ENCODE data around the gene FBXO48. TPM values are rescaled to one million over a fixed set of nuclear protein-coding genes. Genes with fewer than 3 reads are reported as not detected.

Gene FBXO48
- total RNA-seq, 2 donors from 2014 or later, result 0.41 to 0.56 TPM

- no peak for ATAC-seq (ENCODE audit: insufficient number of reproducible peaks, low FRiP score, low read depth)
Measured at GRCh38 chr2:68466361-68466777, 725 bp downstream of the FBXO48 start.

DNA sequence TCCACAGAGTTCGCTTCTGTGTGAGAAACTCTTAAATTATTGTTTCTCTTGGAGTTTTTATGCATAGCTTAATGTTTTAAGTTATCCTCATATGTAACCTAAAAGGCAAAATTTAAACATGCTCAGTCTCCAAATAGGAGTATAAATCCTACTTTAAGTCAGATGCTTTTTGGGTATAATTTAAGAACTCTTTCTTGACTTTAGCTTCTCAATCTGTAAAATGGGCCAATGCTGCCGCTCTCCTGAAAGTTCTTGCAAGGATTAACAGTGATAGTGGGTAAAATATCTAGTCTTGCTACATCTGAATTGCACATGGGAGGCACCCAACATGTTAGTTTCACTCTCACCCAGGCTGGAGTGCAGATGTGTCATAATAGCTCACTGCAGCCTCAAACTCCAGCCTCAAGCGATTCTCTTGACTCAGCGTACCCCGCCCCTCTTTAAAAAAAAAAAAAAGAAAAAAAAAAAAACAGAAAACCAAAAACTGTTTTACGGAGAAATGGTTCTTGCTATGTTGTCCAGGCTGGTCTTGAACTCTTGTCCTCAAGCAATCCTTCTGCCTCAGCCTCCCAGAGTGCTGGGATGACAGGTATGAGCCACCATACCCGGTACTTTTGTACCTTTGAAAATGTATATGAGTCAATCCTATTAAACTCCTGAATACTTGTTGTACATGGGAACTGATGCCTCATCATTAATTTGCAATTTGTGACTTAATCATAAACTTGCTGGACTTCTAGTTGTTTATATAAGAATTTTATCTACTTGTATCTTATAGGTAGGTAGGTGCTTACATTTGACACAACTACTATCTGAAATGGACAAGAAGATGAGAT is 1.8 kb downstream of the FBXO48 start:
- TF ChIP-seq, protein P1, sequence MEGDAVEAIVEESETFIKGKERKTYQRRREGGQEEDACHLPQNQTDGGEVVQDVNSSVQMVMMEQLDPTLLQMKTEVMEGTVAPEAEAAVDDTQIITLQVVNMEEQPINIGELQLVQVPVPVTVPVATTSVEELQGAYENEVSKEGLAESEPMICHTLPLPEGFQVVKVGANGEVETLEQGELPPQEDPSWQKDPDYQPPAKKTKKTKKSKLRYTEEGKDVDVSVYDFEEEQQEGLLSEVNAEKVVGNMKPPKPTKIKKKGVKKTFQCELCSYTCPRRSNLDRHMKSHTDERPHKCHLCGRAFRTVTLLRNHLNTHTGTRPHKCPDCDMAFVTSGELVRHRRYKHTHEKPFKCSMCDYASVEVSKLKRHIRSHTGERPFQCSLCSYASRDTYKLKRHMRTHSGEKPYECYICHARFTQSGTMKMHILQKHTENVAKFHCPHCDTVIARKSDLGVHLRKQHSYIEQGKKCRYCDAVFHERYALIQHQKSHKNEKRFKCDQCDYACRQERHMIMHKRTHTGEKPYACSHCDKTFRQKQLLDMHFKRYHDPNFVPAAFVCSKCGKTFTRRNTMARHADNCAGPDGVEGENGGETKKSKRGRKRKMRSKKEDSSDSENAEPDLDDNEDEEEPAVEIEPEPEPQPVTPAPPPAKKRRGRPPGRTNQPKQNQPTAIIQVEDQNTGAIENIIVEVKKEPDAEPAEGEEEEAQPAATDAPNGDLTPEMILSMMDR (IDR thresholded peaks at IDR 0.05), result no peak
- no peaks in the 10 kb centered on the region for H3K9me3 ChIP-seq
- no peaks in the 10 kb centered on the region for H3K27me3 ChIP-seq (replicated peaks; ENCODE audit: insufficient read depth)
- DNase-seq (ENCODE audit: low spot score) (no peak), ATAC-seq (ENCODE audit: insufficient number of reproducible peaks, low FRiP score, low read depth) (no peak)
- H3K4me3 ChIP-seq, result no peak overlapping the region
- no peak overlapping the region for H3K27ac ChIP-seq
- H3K4me1 ChIP-seq (ENCODE audit: control insufficient read depth in 1 of 2, low read depth in 2 of 2), result peaks cover 4 to 21% of the 10 kb centered on the region in 2 donors
- no peaks in the 10 kb centered on the region for H3K36me3 ChIP-seq

More at GRCh38 chr2:68466361-68466777, 725 bp downstream of the FBXO48 start:
- TF ChIP-seq, protein P1 (IDR thresholded peaks at IDR 0.05), result no peak
- peaks cover 4 to 21% of the 10 kb centered on the region in 2 donors for H3K4me1 ChIP-seq (ENCODE audit: control insufficient read depth in 1 of 2, low read depth in 2 of 2)
- no peaks in the 10 kb centered on the region for H3K36me3 ChIP-seq
- H3K9me3 ChIP-seq, result no peaks in the 10 kb centered on the region
- H3K27ac ChIP-seq, result peak overlapping the region; percentile 48 to 74
- H3K27me3 ChIP-seq (replicated peaks; ENCODE audit: insufficient read depth), result no peaks in the 10 kb centered on the region
- peak overlapping the region; percentile 92 for H3K4me3 ChIP-seq
- DNase-seq (ENCODE audit: low spot score), result no peak

GRCh38 chr2:68464651-68465050 is 2.4 kb downstream of the FBXO48 start:
- ATAC-seq (ENCODE audit: insufficient number of reproducible peaks, low FRiP score, low read depth), result no peak
- no peak overlapping the region for H3K4me3 ChIP-seq
- TF ChIP-seq, protein P1 (IDR thresholded peaks at IDR 0.05), result no peak

DNA sequence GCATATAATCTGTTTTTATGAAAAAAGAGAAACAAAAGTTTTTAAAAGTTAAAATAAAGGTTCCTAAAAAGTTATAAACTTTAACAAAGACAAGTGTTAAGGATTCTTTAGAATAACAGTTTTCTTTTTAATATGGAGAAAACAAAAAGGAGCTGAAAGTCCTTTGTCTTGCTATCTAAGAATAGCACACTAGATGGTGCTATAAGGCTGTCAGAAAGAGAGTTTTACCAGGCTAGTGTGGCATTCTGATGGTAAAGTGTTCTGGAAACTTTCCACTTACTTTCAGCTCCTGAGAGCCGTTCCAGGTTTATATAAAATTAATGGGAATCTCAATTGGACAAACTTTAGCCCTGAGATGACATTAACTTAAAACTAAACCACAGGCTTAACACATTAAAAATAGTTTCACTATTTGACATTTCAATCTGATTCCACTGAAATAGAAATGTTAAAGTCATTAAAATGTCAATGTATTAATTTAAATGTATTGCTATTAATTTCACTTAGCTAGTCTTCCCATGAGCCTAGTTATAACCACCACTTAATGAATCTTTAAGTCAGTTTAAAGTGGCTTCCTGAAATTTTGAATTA is 3.7 kb downstream of the FBXO48 start:
- Histone ChIP-seq H3K36me3 (no peaks in the 10 kb centered on the region), H3K9me3 (no peaks in the 10 kb centered on the region), H3K4me3 (no peak overlapping the region), H3K27ac (no peak overlapping the region), H3K4me1 (ENCODE audit: control insufficient read depth in 1 of 2, low read depth in 2 of 2) (peaks cover 4 to 16% of the 10 kb centered on the region in 2 donors), H3K27me3 (replicated peaks; ENCODE audit: insufficient read depth) (no peaks in the 10 kb centered on the region)
- TF ChIP-seq, protein P1 (IDR thresholded peaks at IDR 0.05), result peak; percentile 62
- no peak for DNase-seq (ENCODE audit: low spot score)
- ATAC-seq (ENCODE audit: insufficient number of reproducible peaks, low FRiP score, low read depth), result no peak

More at GRCh38 chr2:68464651-68465050, 2.4 kb downstream of the FBXO48 start:
- no peak for DNase-seq (ENCODE audit: low spot score)
- H3K36me3 ChIP-seq, result no peaks in the 10 kb centered on the region
- H3K27ac ChIP-seq, result no peak overlapping the region
- H3K9me3 ChIP-seq, result no peaks in the 10 kb centered on the region
- peaks cover 4 to 21% of the 10 kb centered on the region in 2 donors for H3K4me1 ChIP-seq (ENCODE audit: control insufficient read depth in 1 of 2, low read depth in 2 of 2)
- H3K27me3 ChIP-seq (replicated peaks; ENCODE audit: insufficient read depth), result no peaks in the 10 kb centered on the region

- no peak for ATAC-seq (ENCODE audit: insufficient number of reproducible peaks, low FRiP score, low read depth)
- Histone ChIP-seq H3K27ac (no peak overlapping the region), H3K9me3 (no peaks in the 10 kb centered on the region)
Measured at GRCh38 chr2:68458981-68459380, 8.1 kb downstream of the FBXO48 start.

More at GRCh38 chr2:68458981-68459380, 8.1 kb downstream of the FBXO48 start:
- TF ChIP-seq, protein P1 (IDR thresholded peaks at IDR 0.05), result no peak
- no peaks in the 10 kb centered on the region for H3K4me1 ChIP-seq (ENCODE audit: control insufficient read depth in 1 of 2, low read depth in 2 of 2)
- no peak overlapping the region for H3K4me3 ChIP-seq
- H3K27me3 ChIP-seq (replicated peaks; ENCODE audit: insufficient read depth), result no peaks in the 10 kb centered on the region
- no peak for DNase-seq (ENCODE audit: low spot score)
- no peaks in the 10 kb centered on the region for H3K36me3 ChIP-seq

Data from thoracic aorta (tissue), 2 donors.